IMR-90 (cell line): ENCODE results near the gene CDA. TPM values are rescaled to one million over a fixed set of nuclear protein-coding genes. Genes with fewer than 3 reads are reported as not detected.

Experiments used
- ATAC-seq: fragments of 200-7000 bp; cut with Tn5 transposase; 2 replicates; pipeline ENCODE4 v1.9.1; 2020; ENCODE audit warnings: low read depth, mild to moderate bottlenecking, moderate library complexity
- BruUV-seq: library from RNA; stranded (reverse); fragments of 400-500 nt; replicated peaks from 2 replicates; lab custom pipeline; 2021; lab: Mats Ljungman, UMichigan
- CTCF ChIA-PET: fragments of 300-600 bp; formaldehyde crosslinking; extraction: SDS; loops from one replicate; lab custom pipeline; 2021; ENCODE audit warnings: antibody characterized with exemption; lab: Yijun Ruan, JAX
- POLR2A ChIA-PET: fragments of 300-600 bp; sonication (Branson Sonifier 250); formaldehyde crosslinking; loops from one replicate; lab custom pipeline; 2022; ENCODE audit warnings: antibody characterized with exemption; ENCODE audit not compliant: unreplicated experiment; lab: Charles Lee
- DNase-seq: peaks from one replicate; pipeline ENCODE4 v3.0.0; 2013
- H2AFZ ChIP-seq: replicated peaks from 2 replicates; pipeline ENCODE3; 2013; ENCODE audit warnings: low read length, mild to moderate bottlenecking; ENCODE audit not compliant: poor library complexity
- H2AK5ac ChIP-seq: 2 replicates; pipeline ENCODE4 v1.6.1; 2013; ENCODE audit warnings: low read depth, low read length, inconsistent platforms
- H2AK9ac ChIP-seq: replicated peaks from 2 replicates; pipeline ENCODE3; 2013; ENCODE audit warnings: mild to moderate bottlenecking, low read depth, low read length, moderate library complexity; ENCODE audit not compliant: poor library complexity
- H2BK120ac ChIP-seq: 2 replicates; pipeline ENCODE4 v1.6.1; 2013; ENCODE audit warnings: low read depth, low read length, inconsistent platforms
- H2BK15ac ChIP-seq: 3 replicates; pipeline ENCODE4 v1.6.1; 2013; ENCODE audit warnings: low read depth, low read length, inconsistent platforms
- H2BK20ac ChIP-seq: 2 replicates; pipeline ENCODE4 v1.6.1; 2013; ENCODE audit warnings: low read depth, mild to moderate bottlenecking, inconsistent platforms, low read length, moderate library complexity
- H2BK5ac ChIP-seq: 2 replicates; pipeline ENCODE4 v1.6.1; 2013; ENCODE audit warnings: mild to moderate bottlenecking, low read depth, low read length, inconsistent platforms; ENCODE audit not compliant: poor library complexity, severe bottlenecking
- H3K14ac ChIP-seq: replicated peaks from 2 replicates; pipeline ENCODE4 v1.6.1; 2013; ENCODE audit warnings: low read depth, low read length, inconsistent platforms
- H3K18ac ChIP-seq: 2 replicates; pipeline ENCODE4 v1.6.1; 2013; ENCODE audit warnings: low read depth, low read length, control low read depth
- H3K23ac ChIP-seq: 2 replicates; pipeline ENCODE4 v1.6.1; 2013; ENCODE audit warnings: low read depth, low read length, inconsistent platforms
- H3K27ac ChIP-seq: 2 replicates; pipeline ENCODE4 v1.5.1; 2013; ENCODE audit warnings: mild to moderate bottlenecking, control low read depth, low read length; ENCODE audit not compliant: insufficient read depth
- H3K27me3 ChIP-seq: 2 replicates; pipeline ENCODE4 v1.6.1; 2013; ENCODE audit warnings: low read length; ENCODE audit not compliant: control insufficient read depth, insufficient read depth
- H3K36me3 ChIP-seq: 2 replicates; pipeline ENCODE4 v1.6.1; 2013; ENCODE audit warnings: low read length, mixed read lengths; ENCODE audit not compliant: control insufficient read depth, insufficient read depth
- H3K4ac ChIP-seq: 2 replicates; pipeline ENCODE4 v1.6.1; 2013; ENCODE audit warnings: low read depth, low read length, inconsistent platforms
- H3K4me1 ChIP-seq: 2 replicates; pipeline ENCODE4 v1.6.1; 2013; ENCODE audit warnings: low read length, mixed read lengths; ENCODE audit not compliant: control insufficient read depth, insufficient read depth
- H3K4me2 ChIP-seq: 2 replicates; pipeline ENCODE4 v1.6.1; 2013; ENCODE audit warnings: low read depth, mild to moderate bottlenecking, control low read depth, low read length, moderate library complexity
- H3K4me3 ChIP-seq: 2 replicates; pipeline ENCODE4 v1.5.1; 2013; ENCODE audit warnings: low read depth, mild to moderate bottlenecking, control low read depth, low read length, moderate library complexity; ENCODE audit not compliant: insufficient read depth
- H3K56ac ChIP-seq: 2 replicates; pipeline ENCODE4 v1.6.1; 2013; ENCODE audit warnings: low read length, inconsistent platforms; ENCODE audit not compliant: insufficient read depth; ENCODE audit errors: extremely low read depth
- H3K79me1 ChIP-seq, 2 experiments: 2 replicates each; pipeline ENCODE4 v1.6.1; 2013; ENCODE audit warnings: low read length in 2 of 2, inconsistent platforms in 1 of 2, low read depth in 1 of 2
- H3K9ac ChIP-seq: 2 replicates; pipeline ENCODE4 v1.6.1; 2013; ENCODE audit warnings: low read depth, low read length, control low read depth
- H3K9me1 ChIP-seq: 2 replicates; pipeline ENCODE4 v1.6.1; 2013; ENCODE audit warnings: low read length, inconsistent platforms; ENCODE audit not compliant: insufficient read depth
- H3K9me3 ChIP-seq: 2 replicates; pipeline ENCODE4 v1.6.1; 2013; ENCODE audit warnings: low read length; ENCODE audit not compliant: control insufficient read depth, insufficient read depth
- H4K20me1 ChIP-seq: 2 replicates; pipeline ENCODE4 v1.6.1; 2013; ENCODE audit warnings: low read length, inconsistent platforms; ENCODE audit not compliant: insufficient read depth
- H4K5ac ChIP-seq: 2 replicates; pipeline ENCODE4 v1.6.1; 2013; ENCODE audit warnings: mild to moderate bottlenecking, low read depth, low read length, control low read depth
- H4K8ac ChIP-seq, 2 experiments: 2 replicates each; pipeline ENCODE4 v1.6.1; 2013; ENCODE audit warnings: low read depth in 2 of 2, low read length in 2 of 2, control low read depth in 1 of 2, inconsistent platforms in 1 of 2
- H4K91ac ChIP-seq: 2 replicates; pipeline ENCODE4 v1.6.1; 2013; ENCODE audit warnings: low read depth, low read length, inconsistent platforms; ENCODE audit not compliant: insufficient read depth
- BHLHE40 ChIP-seq: fragments of 150-350 bp; IDR thresholded peaks from 2 replicates; pipeline ENCODE4 v1.6.1; 2016; ENCODE audit warnings: mild to moderate bottlenecking, low read depth, low read length
- CEBPB ChIP-seq: IDR thresholded peaks from 2 replicates; pipeline ENCODE4 v1.6.1; 2012; ENCODE audit warnings: low read depth, low read length, improper control_type of control experiment
- CHD1 ChIP-seq: IDR thresholded peaks from 2 replicates; pipeline ENCODE4 v1.6.1; 2012; ENCODE audit warnings: low read depth, low read length, improper control_type of control experiment
- ELK1 ChIP-seq: fragments of 150-350 bp; IDR thresholded peaks from 2 replicates; pipeline ENCODE4 v1.6.1; 2016; ENCODE audit warnings: low read depth, mild to moderate bottlenecking, low read length, moderate library complexity, borderline replicate concordance
- MAFK ChIP-seq: IDR thresholded peaks from 2 replicates; pipeline ENCODE4 v1.6.1; 2012; ENCODE audit warnings: low read depth, low read length, improper control_type of control experiment
- MAZ ChIP-seq: IDR thresholded peaks from 2 replicates; pipeline ENCODE4 v1.6.1; 2012; ENCODE audit warnings: low read depth, mild to moderate bottlenecking, low read length, improper control_type of control experiment, moderate library complexity, borderline replicate concordance
- MXI1 ChIP-seq: IDR thresholded peaks from 2 replicates; pipeline ENCODE4 v1.6.1; 2012; ENCODE audit warnings: low read depth, mild to moderate bottlenecking, low read length, moderate library complexity, borderline replicate concordance
- POLR2A ChIP-seq: IDR thresholded peaks from 2 replicates; pipeline ENCODE4 v1.6.1; 2012; ENCODE audit warnings: mild to moderate bottlenecking, low read depth, low read length
- RAD21 ChIP-seq: IDR thresholded peaks from 2 replicates; pipeline ENCODE4 v1.6.1; 2012; ENCODE audit warnings: low read length, improper control_type of control experiment
- RCOR1 ChIP-seq: IDR thresholded peaks from 2 replicates; pipeline ENCODE4 v1.6.1; 2012; ENCODE audit warnings: mild to moderate bottlenecking, low read length, improper control_type of control experiment; ENCODE audit not compliant: insufficient replicate concordance
- RFX5 ChIP-seq: IDR thresholded peaks from 2 replicates; pipeline ENCODE4 v1.8.0; 2012; ENCODE audit warnings: low read depth, mild to moderate bottlenecking, low read length, moderate library complexity
- SMC3 ChIP-seq: fragments of 150-350 bp; IDR thresholded peaks from 2 replicates; pipeline ENCODE4 v1.6.1; 2016; ENCODE audit warnings: low read depth, mild to moderate bottlenecking, antibody characterized with exemption, low read length, moderate library complexity
- USF2 ChIP-seq: fragments of 150-350 bp; IDR thresholded peaks from 2 replicates; pipeline ENCODE4 v1.6.1; 2017; ENCODE audit warnings: mild to moderate bottlenecking, antibody characterized with exemption, low read length, low read depth
- WGBS, 2 experiments: methylation state at CpG; one replicate each; pipeline versions ENCODE4 v1.1.5 to v1.1.7; 2013; ENCODE audit warnings: missing lambda C conversion rate in 2 of 2; ENCODE audit not compliant: insufficient read length in 1 of 2; ENCODE audit errors: extremely low coverage in 2 of 2; 5-methylcytosine and 5-hydroxymethylcytosine counted together
- dilution Hi-C: fragments of 300-500 bp; cut with HindIII; formaldehyde crosslinking; loops from one replicate; pipeline ENCODE4 v1.14.3; 2018; ENCODE audit warnings: low sequenced_read_pairs; ENCODE audit not compliant: unreplicated experiment
- in situ Hi-C: fragments of 300-500 bp; cut with MboI; formaldehyde crosslinking; loops from 3 replicates; pipeline ENCODE4 v1.14.3; 2019; ENCODE audit warnings: low sequenced_read_pairs, inconsistent platforms, mixed read lengths
- intact Hi-C: fragments of 100-400 bp; cut with micrococcal nuclease; formaldehyde crosslinking; loops from 2 replicates; pipeline ENCODE4 v1.10.0; 2022
- polyA plus RNA-seq, 3 experiments: library from polyadenylated mRNA; depleted of rRNA; stranded (reverse); fragments of >200 nt; gene quantifications; 2 replicates each; pipeline ENCODE4 v1.2.3, GENCODE V29; 2012; ENCODE audit warnings: low replicate concordance in 1 of 3
- total RNA-seq: library from RNA; depleted of rRNA; stranded (reverse); fragments of >200 nt; gene quantifications from 2 replicates; pipeline ENCODE4 v1.2.3, GENCODE V29; 2012

CDA gene
- total and polyA plus RNA-seq, 2 of the 4 experiments (the other 2 are of a cell fraction): 0.90 to 9.4 TPM

- peak; percentile 90; the same call in 1 of the 2 replicates for TF ChIP-seq MXI1
Observed at GRCh38 chr1:20633190-20634064, 44.5 kb downstream of the CDA start, which contains the start of gene PINK1 (continued).

GRCh38 chr1:20634065-20634593, 45.2 kb downstream of the CDA start:
- peak; percentile 5 for ATAC-seq
- intact Hi-C loops: loop anchor here (5.0 kb wide), 2 partner anchors 417 to 717 kb away; no protein-coding TSS in a partner anchor
- Histone ChIP-seq H3K9me3 (no peaks in the 10 kb centered on the region), H2AK5ac (no peak overlapping the region), H4K5ac (no peak overlapping the region), H3K4me1 (no peaks in the 10 kb centered on the region), H4K91ac (no peak overlapping the region), H3K27me3 (0 out of 2 replicates have a peak, but pooled peaks cover 4% of the 10 kb centered on the region), H3K14ac (peak overlapping the region; percentile 60; the same call in 1 of the 2 replicates), H3K23ac (peak overlapping the region; percentile 74), H3K18ac (no peak overlapping the region), H2BK15ac (no peak overlapping the region), H2BK5ac (peak overlapping the region; percentile 30), H4K8ac (peak overlapping the region in 1 of 2 experiments; percentile 28; a peak in 1 of 4 replicates), H2AK9ac (peak overlapping the region; percentile 2), H3K36me3 (peaks cover 10% of the 10 kb centered on the region), H3K27ac (no peak overlapping the region), H3K4me2 (peak overlapping the region; percentile 97), H2BK20ac (no peak overlapping the region), H3K79me1 (peaks cover 10 to 26% of the 10 kb centered on the region in 2 experiments), H2AFZ (peak overlapping the region; percentile 82), H4K20me1 (peaks cover 10% of the 10 kb centered on the region; the same call in 1 of the 2 replicates), H2BK120ac (no peak overlapping the region), H3K9ac (peak overlapping the region; percentile 70), H3K4me3 (peak overlapping the region; percentile 84), H3K56ac (0 out of 2 replicates have a peak overlapping the region, but pooled peaks have one; percentile 50), H3K9me1 (peaks cover 14% of the 10 kb centered on the region), H3K4ac (no peak overlapping the region)
- dilution Hi-C loops: no loop called here
- DNase-seq: no peak
- in situ Hi-C loops: loop anchor here (25.0 kb wide), 1 partner anchor 422 kb away; no protein-coding TSS in a partner anchor
- BruUV-seq: no TSS peak
- ChIA-PET CTCF (interaction anchor here (0.5 to 2.1 kb wide), 10 partner anchors 12 to 117 kb away, joined by 3 to 25 read pairs (median 4); partner anchors contain the start of gene CDA), POLR2A (interaction anchor here (0.7 to 0.9 kb wide), 2 partner anchors 59 to 66 kb away, joined by 4 to 11 read pairs; no protein-coding TSS in a partner anchor)
- no CpG with 5 or more reads among the region's 11 CpGs for WGBS, 2 experiments
- TF ChIP-seq RAD21: no peak
- TF ChIP-seq MAFK: no peak
- no peak for TF ChIP-seq CHD1
- no peak for TF ChIP-seq BHLHE40
- TF ChIP-seq RCOR1: no peak
- no peak for TF ChIP-seq CEBPB
- TF ChIP-seq RFX5: no peak
- no peak for TF ChIP-seq USF2
- no peak for TF ChIP-seq MAZ
- TF ChIP-seq POLR2A: no peak
- TF ChIP-seq SMC3: no peak
- no peak for TF ChIP-seq ELK1
- TF ChIP-seq MXI1: no peak
